Measurements from ENCODE around the gene C9orf72.

GRCh38 chr9:27497883-27498417, 75.3 kb downstream of the C9orf72 start:
- no peak for TF ChIP-seq EZH2 (IDR thresholded peaks at IDR 0.05; ENCODE audit: low read depth)
- no peak for TF ChIP-seq CTCF (conservative IDR thresholded peaks at IDR 0.05)
